ENCODE measurements around the gene GATAD2B. TPM values are rescaled to one million over a fixed set of nuclear protein-coding genes. Genes with fewer than 3 reads are reported as not detected.

GATAD2B gene
- polyA plus RNA-seq, 3 donors = 1.1 to 11.0 (median 2.0) TPM

DNA sequence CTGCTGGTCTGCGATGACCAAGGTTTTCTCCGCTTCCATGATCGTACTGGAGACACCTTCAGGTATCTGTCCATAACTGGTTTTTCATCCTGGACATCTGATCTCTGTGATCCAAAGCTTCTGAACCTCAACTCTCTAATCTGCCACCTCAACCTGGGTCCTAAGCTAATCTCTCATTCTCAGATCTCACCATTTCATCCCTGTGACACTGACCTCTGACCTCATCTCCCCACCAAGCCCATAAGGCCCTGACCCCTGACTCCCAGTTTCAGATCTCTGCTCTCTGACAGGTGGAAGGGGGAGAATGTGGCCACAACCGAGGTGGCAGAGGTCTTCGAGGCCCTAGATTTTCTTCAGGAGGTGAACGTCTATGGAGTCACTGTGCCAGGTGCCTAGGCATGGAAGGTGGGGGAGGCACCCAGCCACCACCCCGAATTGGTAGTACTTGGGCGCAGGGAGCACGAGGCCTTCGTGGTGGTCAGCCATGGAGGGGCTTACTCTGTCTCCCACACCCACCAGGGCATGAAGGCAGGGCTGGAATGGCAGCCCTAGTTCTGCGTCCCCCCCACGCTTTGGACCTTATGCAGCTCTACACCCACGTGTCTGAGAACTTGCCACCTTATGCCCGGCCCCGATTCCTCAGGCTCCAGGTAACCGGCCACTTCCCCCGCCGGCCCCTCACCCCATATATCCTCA, 143.8 kb downstream of the GATAD2B start:
- H3K4me3 ChIP-seq (replicated peaks in 1 of 3; ENCODE audit: low read depth in 2 of 3, low read length in 3 of 3) = no peak overlapping the region
- peaks cover 23 to 36% of the 10 kb centered on the region in 2 donors for H3K36me3 ChIP-seq (replicated peaks in 1 of 2; ENCODE audit: control insufficient read depth in 1 of 2, insufficient read depth in 2 of 2, low read length in 2 of 2)
- H3K79me2 ChIP-seq (ENCODE audit: insufficient read depth, low read length) = peaks cover 25% of the 10 kb centered on the region
- peak overlapping the region in 2 of 7 donors; percentile 42 for H3K27ac Mint-ChIP-seq
- peaks cover 52% of the 10 kb centered on the region for H3K4me1 Mint-ChIP-seq
- H3K4me2 ChIP-seq (replicated peaks; ENCODE audit: extremely low read depth, low read length, poor library complexity, severe bottlenecking) = no peak overlapping the region
- peak overlapping the region in 1 of 2 donors; percentile 4 for H3K4me3 Mint-ChIP-seq
- H3K9me3 Mint-ChIP-seq = no peaks in the 10 kb centered on the region
- H3K27ac ChIP-seq (ENCODE audit: low read depth in 1 of 2, low read length in 2 of 2) = no peak overlapping the region
- peaks cover 49 to 56% of the 10 kb centered on the region in 2 donors for H3K4me1 ChIP-seq (ENCODE audit: control insufficient read depth in 1 of 2, insufficient read depth in 2 of 2, low read length in 2 of 2)
- no peak overlapping the region for H3K9ac ChIP-seq (ENCODE audit: insufficient read depth, low read length, poor library complexity, severe bottlenecking)
- H3K9me3 ChIP-seq (replicated peaks in 1 of 2; ENCODE audit: control insufficient read depth in 1 of 2, insufficient read depth in 1 of 2, low read length in 2 of 2) = no peaks in the 10 kb centered on the region
- TF ChIP-seq CTCF (IDR thresholded peaks at IDR 0.05) = no peak
- H2AFZ ChIP-seq (ENCODE audit: insufficient read depth, low read depth, low read length, poor library complexity, severe bottlenecking) = no peak overlapping the region
- peaks cover 35% of the 10 kb centered on the region for H4K20me1 ChIP-seq (ENCODE audit: insufficient read depth, low read length)
- DNase-seq = no peak
- H3K27me3 ChIP-seq (ENCODE audit: control insufficient read depth in 2 of 2, insufficient read depth in 2 of 2, low read length in 2 of 2) = no peaks in the 10 kb centered on the region
- peaks cover 34 to 38% of the 10 kb centered on the region in 2 donors for H3K36me3 Mint-ChIP-seq
- 97% methylated on average over 14 of the region's 18 CpGs for WGBS (ENCODE audit: insufficient coverage)
- intact Hi-C loops (cut with micrococcal nuclease) = no loop called here
- H3K27me3 Mint-ChIP-seq (ENCODE audit: low read depth in 3 of 3) = peaks cover 0 to 5% (median 0%) of the 10 kb centered on the region in 3 donors

DNA sequence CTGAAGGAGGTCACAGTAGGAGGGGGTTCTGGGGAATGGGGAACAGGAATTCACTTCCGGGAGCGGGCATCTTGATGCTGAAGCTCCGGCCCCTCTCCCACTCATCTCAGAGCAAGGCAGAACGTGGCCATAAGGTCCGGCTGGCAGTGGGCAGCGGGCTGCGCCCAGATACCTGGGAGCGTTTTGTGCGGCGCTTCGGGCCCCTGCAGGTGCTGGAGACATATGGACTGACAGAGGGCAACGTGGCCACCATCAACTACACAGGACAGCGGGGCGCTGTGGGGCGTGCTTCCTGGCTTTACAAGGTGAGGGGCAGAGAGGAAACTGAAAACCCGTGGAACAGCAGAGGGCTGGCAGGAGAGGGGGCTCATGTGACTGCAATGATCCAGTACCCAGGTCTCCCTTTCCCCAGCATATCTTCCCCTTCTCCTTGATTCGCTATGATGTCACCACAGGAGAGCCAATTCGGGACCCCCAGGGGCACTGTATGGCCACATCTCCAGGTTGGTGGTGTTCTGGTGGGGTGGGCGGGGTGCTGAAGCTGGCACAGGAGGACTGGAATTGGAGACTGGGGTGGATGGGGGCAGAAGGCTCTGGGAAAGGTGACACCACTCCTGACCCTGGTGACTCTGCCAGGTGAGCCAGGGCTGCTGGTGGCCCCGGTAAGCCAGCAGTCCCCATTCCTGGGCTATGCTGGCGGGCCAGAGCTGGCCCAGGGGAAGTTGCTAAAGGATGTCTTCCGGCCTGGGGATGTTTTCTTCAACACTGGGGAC, 144.5 kb downstream of the GATAD2B start:
- peaks cover 0 to 5% (median 0%) of the 10 kb centered on the region in 3 donors for H3K27me3 Mint-ChIP-seq (ENCODE audit: low read depth in 3 of 3)
- Histone ChIP-seq H3K9ac (ENCODE audit: insufficient read depth, low read length, poor library complexity, severe bottlenecking) (no peak overlapping the region), H3K9me3 (replicated peaks in 1 of 2; ENCODE audit: control insufficient read depth in 1 of 2, insufficient read depth in 1 of 2, low read length in 2 of 2) (no peaks in the 10 kb centered on the region), H2AFZ (ENCODE audit: insufficient read depth, low read depth, low read length, poor library complexity, severe bottlenecking) (no peak overlapping the region), H3K36me3 (replicated peaks in 1 of 2; ENCODE audit: control insufficient read depth in 1 of 2, insufficient read depth in 2 of 2, low read length in 2 of 2) (peaks cover 23 to 36% of the 10 kb centered on the region in 2 donors), H3K4me1 (ENCODE audit: control insufficient read depth in 1 of 2, insufficient read depth in 2 of 2, low read length in 2 of 2) (peaks cover 54 to 58% of the 10 kb centered on the region in 2 donors), H3K4me2 (replicated peaks; ENCODE audit: extremely low read depth, low read length, poor library complexity, severe bottlenecking) (peak overlapping the region; percentile 96), H4K20me1 (ENCODE audit: insufficient read depth, low read length) (peaks cover 35% of the 10 kb centered on the region), H3K4me3 (replicated peaks in 1 of 3; ENCODE audit: low read depth in 2 of 3, low read length in 3 of 3) (no peak overlapping the region), H3K27ac (ENCODE audit: low read depth in 1 of 2, low read length in 2 of 2) (no peak overlapping the region), H3K79me2 (ENCODE audit: insufficient read depth, low read length) (peaks cover 25% of the 10 kb centered on the region), H3K27me3 (ENCODE audit: control insufficient read depth in 2 of 2, insufficient read depth in 2 of 2, low read length in 2 of 2) (no peaks in the 10 kb centered on the region)
- no peak overlapping the region for H3K4me3 Mint-ChIP-seq
- peak overlapping the region in 2 of 7 donors; percentile 42 for H3K27ac Mint-ChIP-seq
- TF ChIP-seq CTCF (IDR thresholded peaks at IDR 0.05) = no peak
- H3K9me3 Mint-ChIP-seq = no peaks in the 10 kb centered on the region
- DNase-seq = no peak
- H3K36me3 Mint-ChIP-seq = peaks cover 34 to 38% of the 10 kb centered on the region in 2 donors
- peaks cover 56% of the 10 kb centered on the region for H3K4me1 Mint-ChIP-seq
- intact Hi-C loops (cut with micrococcal nuclease) = no loop called here
- 94% methylated on average over 12 of the region's 22 CpGs for WGBS (ENCODE audit: insufficient coverage)

Measured in CD14-positive monocyte (primary cell).